Activated T-cell treated with anti-CD3 and anti-CD28 coated beads for 48 hours (primary cell): Measurements from ENCODE around the gene ASL.
"Not testable (repeated sequence)": the region's sequence is repeated elsewhere in the genome, so short reads cannot be mapped to it uniquely, and the experiment has no call there.

Experiments used
- DNase-seq: peaks from one replicate; pipeline ENCODE4 v3.0.0-alpha.2; 2020; ENCODE audit warnings: low read depth

ASL gene

GRCh38 chr7:66119245-66119850 is 43.7 kb downstream of the ASL start:
- no peak for DNase-seq

DNA sequence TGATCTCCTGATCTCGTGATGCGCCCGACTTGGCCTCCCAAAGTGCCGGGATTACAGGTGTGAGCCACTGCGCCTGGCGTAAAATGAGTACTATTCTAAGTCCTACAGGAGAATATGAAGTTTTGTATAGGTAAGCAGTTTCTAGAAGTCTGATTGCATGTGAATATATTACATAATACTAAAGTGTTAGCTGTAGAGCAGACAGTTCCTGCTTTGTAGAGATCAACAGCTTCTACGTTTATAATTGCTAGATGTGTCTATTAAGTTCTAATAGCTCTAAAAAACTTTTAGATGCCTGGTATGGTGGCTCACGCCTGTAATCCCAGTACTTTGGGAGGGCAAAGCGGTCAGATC is 47.5 kb downstream of the ASL start:
- no peak for DNase-seq

GRCh38 chr7:66124569-66124861 is 48.9 kb downstream of the ASL start:
- not testable (repeated sequence) for DNase-seq

DNA sequence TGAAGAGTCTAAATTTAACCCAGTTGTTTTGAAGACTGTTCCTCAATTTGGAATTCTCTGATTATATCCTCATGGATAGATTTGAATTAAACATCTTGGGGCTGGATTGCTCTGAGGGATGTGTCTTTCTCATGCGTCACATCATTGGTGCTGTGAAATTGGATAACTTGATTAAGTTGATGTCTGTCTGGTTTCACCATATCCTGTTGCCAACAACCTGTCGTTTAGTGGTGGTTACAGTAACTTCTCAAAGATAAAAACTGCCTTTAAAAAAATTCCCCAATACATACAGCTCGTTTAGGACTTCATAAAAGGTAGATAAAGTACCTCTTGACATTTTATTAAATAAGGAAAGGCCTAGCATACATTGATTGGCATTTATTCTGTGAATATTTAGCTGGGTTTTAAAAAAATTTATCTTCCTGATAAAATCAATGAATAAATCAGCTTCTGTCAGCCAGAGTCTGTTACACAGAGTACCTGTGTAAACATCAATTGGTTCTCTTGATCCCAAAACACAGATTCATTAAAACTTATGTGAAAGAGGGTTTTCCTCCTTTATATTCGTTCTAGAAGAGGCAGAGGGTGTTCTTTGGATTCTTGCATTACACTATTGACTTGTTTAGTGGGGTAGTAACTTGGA is 49.6 kb downstream of the ASL start:
- no peak for DNase-seq

- DNase-seq: not testable (repeated sequence)
Measured at GRCh38 chr7:66125781-66126352, 50.2 kb downstream of the ASL start.

DNA sequence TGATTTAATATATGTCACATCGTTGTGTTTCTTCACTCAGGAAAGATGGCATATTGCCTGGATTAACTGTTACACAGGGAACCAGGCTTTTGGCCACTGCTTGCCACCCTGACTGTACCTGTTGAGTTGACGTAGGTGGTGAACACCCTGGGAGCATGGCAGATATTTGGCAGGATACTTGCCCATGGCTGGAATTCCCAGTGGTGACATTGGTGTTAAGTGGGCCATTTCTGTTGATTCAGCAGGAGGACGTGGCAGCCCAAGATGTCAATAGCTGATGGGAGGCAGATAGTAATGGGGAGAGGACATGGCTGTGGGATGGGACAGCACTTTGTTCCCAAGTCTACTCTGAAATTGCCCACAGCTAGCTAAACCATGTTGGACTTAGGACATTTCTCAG is 51.6 kb downstream of the ASL start:
- not testable (repeated sequence) for DNase-seq

- no peak for DNase-seq
Measured at GRCh38 chr7:66138994-66139752, 63.6 kb downstream of the ASL start.

GRCh38 chr7:66140924-66141323 is 65.3 kb downstream of the ASL start:
- DNase-seq: no peak

GRCh38 chr7:66142334-66142733 is 66.7 kb downstream of the ASL start:
- no peak for DNase-seq

- DNase-seq: no peak
Measured at GRCh38 chr7:66142996-66143395, 67.4 kb downstream of the ASL start.
